HG02623 (cell line): Measurements from ENCODE around the gene ADAT2.

Experiments used
- ATAC-seq: cut with Tn5 transposase; IDR thresholded peaks from one replicate; pipeline ENCODE4 v1.9.1; 2021; ENCODE audit warnings: moderate library complexity; ENCODE audit not compliant: unreplicated experiment

Gene ADAT2

DNA sequence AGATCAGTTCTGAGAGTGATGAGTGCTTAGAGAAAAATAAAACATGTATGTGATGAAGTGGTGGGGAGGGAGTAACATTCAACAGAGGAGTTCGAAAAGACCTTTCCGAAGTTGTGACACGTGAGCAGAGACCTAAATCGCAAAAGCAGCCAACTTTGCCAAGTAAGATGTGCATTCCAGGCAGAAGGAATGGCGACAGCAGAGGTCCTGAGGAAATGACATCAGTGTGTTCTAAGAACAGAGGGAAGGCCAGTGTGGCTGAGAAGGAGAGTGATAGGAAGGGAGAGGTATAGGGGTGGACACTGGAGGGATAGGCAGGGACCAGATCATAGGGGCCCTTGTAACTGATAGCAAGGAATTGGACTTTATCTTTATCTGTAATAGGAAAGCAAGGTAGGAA is 51.3 kb downstream of the ADAT2 start:
- no peak for ATAC-seq

DNA sequence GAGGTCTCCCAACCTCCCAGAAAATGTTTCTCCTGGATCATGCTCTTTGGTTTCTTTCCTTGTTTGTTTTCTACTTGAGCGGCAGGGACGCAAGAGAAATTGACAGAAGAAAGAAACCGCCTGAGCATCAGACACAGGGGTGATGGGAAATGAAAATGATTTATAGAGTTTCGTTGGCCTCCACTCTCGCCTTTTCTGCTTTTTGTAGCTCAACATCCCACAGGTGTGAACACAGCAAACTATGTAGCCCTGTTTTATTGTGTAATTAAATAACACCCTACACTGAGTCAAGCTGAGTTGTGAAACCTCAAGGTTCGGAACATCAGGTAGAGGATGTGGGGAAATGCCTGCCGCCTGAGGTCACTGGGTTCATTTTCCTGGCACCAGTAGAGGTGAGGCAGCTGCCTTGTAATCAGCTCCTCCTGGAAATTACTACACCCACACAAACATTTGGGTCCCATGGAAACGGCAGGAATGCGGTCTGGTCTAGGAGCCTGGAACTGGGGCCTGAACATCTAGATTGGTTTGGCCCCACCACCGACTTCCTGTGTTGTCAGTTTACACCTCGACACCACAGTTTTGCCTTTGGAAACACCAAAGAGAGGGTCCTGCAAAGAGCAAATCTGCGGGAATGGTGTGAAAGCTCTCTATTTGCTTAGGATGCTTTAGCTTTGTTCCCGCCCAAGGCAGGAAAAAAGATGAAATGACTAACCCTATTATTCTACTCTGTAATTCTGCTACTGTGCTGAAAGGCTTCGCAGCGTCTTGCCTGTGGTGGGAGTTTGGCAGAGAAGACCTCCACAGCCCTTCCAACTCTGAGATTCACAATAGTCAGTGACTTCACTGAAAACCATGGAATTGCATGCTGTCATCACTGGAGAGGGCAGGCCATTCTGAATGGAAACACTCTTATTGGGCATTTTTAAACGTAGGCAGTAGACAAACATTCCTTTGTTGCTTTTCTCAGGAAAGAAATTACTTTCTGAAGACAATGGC is 53.0 kb downstream of the ADAT2 start:
- no peak for ATAC-seq

DNA sequence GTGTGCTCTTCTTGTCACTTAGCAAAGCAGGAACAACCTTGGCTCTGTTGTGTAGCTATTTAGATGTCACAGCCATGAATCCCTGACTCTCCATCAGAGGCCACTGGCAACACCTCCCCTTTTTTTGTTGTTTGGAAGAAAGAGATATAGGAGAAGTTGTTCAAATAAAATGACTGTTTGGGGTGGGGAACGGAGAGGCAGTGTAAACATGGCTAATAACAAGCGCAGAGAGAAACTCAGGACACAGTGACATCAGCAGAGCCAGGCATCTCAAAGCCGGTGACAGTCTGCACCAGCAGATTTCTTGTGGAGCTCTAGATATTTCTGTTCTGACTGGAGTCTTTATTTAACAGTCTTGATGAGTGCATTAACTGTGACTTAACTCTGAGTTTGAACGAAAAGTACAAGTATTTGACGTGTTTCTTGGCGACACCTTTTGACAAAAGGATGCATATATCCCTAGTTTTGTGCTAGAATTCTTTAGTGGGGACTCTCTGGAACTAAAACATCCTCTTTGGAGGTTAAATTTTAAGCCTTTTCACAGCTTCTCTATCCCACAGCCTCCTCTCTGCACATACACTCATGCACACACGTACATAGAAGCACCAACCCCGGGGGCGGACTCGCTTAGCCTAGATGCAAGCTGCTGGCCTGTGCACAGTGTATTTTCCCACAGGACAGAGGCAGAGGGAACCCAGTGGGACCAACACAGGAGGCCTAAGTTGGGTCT is 53.8 kb downstream of the ADAT2 start:
- ATAC-seq = no peak

DNA sequence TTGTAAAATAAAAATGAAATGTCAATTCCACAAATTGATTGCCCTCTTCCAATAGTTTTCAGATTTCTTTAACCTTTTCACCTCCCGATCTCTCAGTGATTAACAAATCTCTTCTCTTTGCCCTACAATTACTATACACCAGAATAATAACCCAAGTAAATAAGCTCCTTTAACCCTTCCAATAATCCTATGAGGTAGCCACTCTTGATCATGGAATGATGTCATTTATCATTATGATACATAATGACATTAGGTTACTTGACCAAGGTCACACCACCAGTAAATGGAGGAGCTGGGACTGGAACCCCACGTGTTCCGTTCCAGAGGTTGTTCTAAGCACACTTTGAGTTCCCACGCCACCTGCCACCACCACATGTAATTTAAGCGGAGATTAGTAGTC is 54.8 kb downstream of the ADAT2 start:
- no peak for ATAC-seq

DNA sequence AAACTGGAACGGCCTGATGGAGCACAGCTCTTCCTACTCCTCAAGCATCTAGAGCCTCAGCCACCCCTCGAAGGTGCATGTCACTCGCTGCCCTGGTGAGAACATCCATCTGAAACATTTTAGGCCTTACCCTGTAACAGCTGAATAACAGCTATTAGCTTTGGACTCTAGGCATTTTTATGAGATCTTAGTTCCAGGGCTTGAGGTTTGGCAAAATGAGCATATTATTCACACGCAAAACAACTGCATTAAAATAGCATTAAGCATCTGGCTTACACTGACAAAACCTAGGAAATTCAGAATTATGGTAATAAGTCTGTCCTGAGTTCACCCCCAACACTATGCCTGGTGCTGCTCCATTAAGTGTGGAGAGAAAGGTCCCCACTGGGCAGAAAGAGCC is 56.1 kb downstream of the ADAT2 start:
- ATAC-seq = no peak

DNA sequence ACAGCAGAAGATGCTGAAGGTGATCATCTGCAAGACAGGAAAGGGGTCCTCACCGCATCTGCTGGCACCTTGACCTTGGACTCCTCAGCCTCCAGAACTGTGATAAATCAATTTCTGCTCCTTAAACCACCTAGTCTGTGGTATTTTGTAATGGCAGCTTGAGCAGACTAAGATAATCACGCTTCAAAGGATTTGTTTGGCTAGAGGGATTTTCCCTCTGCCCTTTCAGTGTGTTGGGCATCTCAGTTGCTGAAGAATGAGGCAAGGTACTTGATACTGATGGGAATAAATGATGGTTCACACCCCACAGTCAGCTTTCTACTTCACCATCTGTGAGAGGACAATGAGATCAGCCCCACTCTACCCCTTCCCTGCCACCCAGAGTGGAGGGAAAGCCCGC is 60.2 kb downstream of the ADAT2 start:
- no peak for ATAC-seq

DNA sequence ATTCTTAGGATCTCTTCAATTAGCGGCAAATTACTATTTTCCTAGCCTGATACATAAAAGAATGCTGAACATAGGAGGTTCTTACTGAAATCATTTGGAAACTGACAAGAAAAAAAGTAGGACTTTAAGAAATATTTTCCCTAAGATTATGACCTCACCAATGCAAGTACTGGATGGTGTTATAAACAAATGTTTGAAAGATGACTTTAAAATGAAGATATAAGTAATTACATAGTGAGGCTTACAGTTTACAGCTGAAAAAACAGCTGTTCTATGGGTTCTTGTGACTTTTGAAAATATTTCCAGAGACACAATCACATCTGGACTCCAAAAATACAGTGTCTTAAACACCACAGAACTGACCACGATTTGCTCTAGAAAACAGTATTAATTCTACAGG is 64.9 kb downstream of the ADAT2 start:
- ATAC-seq = no peak

DNA sequence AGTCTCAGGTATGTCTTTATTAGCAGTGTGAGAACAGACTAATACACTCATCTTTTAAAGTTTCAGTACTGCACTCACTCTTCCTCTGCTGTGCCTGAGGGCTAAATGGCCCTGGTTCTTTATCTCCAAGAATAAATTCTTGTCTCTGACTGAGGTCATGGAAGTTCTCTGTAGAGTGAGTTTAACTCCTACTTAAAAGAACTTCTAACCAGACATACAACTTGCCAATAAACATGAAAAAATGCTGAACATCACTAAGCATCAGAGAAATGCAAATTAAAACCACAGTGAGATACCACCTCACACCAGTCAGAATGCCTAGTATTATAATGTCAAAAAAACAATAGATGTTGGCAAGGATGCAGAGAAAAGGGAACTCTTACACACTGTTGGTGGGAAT is 73.6 kb downstream of the ADAT2 start:
- no peak for ATAC-seq

DNA sequence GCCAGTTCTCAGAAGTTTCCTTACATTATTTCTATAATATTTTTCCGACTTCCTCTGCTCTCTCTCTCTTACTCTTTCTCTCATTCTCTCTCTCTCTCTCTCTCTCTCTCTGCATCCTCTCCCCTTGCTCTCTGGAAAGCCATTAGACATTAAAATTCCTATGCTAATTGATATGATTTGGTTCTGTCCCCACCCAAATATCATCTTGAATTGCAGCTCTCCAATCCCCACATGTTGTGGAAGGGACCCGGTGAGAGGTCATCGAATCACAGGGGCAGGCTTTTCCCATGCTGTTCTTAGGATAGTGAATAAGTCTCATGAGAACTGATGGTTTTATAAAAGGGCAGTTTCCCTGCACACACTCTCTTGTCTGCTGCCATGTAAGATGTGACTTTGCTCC is 74.1 kb downstream of the ADAT2 start:
- ATAC-seq = no peak

DNA sequence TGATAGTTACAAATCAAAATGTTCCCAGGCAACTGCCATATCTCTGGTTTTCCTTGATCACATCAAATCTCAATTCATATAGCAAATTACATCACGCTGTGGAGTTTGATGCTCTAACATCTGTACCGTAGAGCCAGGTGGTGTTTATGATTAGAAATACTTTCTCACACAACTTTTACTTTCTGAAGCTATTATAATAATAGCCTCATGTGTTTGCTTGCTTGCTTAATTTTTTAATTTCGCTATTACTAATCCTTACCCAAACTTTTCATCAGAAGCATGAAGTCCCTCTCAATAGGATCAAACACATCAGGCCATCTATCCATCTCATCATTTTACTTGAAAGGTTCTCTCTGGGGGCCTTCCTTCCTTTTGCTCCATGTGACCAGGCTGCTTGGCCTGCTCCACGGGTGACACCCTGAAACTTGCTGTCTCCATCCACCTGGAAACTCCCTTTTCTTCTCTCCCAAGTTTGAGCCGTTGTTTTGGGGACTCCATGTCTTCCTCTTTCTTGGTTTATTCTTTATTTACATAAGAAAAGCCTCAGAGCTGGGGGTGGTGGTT is 75.4 kb downstream of the ADAT2 start:
- ATAC-seq = no peak

DNA sequence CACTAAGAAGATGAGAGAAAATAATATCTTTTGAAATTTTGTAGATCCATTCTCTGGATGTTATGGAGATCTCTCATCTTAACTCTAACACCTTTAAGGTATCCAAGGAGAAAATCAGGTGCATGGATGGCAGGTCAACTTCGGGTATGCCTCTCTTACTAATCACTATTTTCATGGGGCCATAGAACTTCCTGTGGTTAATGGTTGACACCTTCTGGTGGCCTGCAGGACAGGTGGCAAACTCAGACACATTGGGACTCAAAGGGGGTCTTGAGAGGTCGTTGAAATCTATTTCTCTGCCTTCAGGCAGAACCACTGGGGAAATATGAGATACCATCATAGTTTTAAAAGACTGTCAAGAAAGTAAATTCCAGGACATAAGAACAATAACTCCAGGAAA is 76.5 kb downstream of the ADAT2 start:
- no peak for ATAC-seq
